H1 (cell line): ENCODE results near the gene SLC19A1.

ENCODE experiments used
- CTCF ChIP-seq, 3 experiments: IDR thresholded peaks; 1 replicate in 2 of 3; 2 replicates in 1 of 3; pipeline versions ENCODE4 v1.5.1 to v1.6.1; 2011; ENCODE audit warnings: low read length in 3 of 3, mild to moderate bottlenecking in 3 of 3, inconsistent platforms in 2 of 3, low read depth in 1 of 3, moderate library complexity in 1 of 3; ENCODE audit not compliant: insufficient read depth in 1 of 3; ENCODE audit errors: control extremely low read depth in 1 of 3
- POLR2A ChIP-seq, 2 experiments: IDR thresholded peaks; 1 replicate in 1 of 2; 2 replicates in 1 of 2; pipeline ENCODE4 v1.6.1; 2011; ENCODE audit warnings: low read depth in 2 of 2, low read length in 2 of 2, mild to moderate bottlenecking in 2 of 2; ENCODE audit errors: control extremely low read depth in 1 of 2
- RFX5 ChIP-seq: IDR thresholded peaks from 2 replicates; pipeline ENCODE4 v1.6.1; 2011; ENCODE audit warnings: low read depth, low read length, improper control_type of control experiment, borderline replicate concordance
- YY1 ChIP-seq: IDR thresholded peaks from 2 replicates; pipeline ENCODE4 v1.6.1; 2011; ENCODE audit warnings: low read depth, mild to moderate bottlenecking, low read length

- no peak for TF ChIP-seq CTCF (IDR thresholded peaks at IDR 0.05; ENCODE audit: control extremely low read depth in 1 of 3, insufficient read depth in 1 of 3, low read depth in 1 of 3, low read length in 3 of 3)
- TF ChIP-seq YY1: no peak
- no peak for TF ChIP-seq RFX5
- no peak for TF ChIP-seq POLR2A (IDR thresholded peaks at IDR 0.05; ENCODE audit: control extremely low read depth in 1 of 2, low read depth in 2 of 2, low read length in 2 of 2)
Measured at GRCh38 chr21:45491056-45491455, 51.2 kb downstream of the SLC19A1 start.
